HG03045 (cell line): ENCODE data around the gene MPI.
"Not testable (repeated sequence)": the region's sequence is repeated elsewhere in the genome, so short reads cannot be mapped to it uniquely, and the experiment has no call there.

Source experiments
- ATAC-seq: cut with Tn5 transposase; IDR thresholded peaks from one replicate; pipeline ENCODE4 v1.9.1; 2021; ENCODE audit warnings: mild to moderate bottlenecking, moderate library complexity; ENCODE audit not compliant: unreplicated experiment

The MPI gene

GRCh38 chr15:74928771-74929198, 38.9 kb downstream of the MPI start:
- ATAC-seq, result no peak

DNA sequence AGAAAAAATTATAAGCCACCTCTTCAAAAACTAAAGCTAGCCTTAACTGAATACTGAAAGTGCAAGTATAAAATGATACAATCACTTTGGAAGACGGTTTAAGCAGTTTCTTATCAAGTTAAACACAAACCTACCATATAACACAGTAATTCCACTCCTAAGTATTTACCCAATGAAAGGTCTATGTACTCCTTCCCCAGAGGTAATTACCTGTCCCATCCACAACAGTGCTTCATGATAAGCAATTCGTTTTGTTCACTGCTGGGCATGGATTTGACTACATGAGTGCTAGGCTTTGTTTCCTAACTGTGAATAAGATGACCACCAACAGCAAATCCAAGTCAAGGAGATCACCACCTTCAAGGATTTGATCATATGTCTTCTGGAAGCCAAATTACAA, 43.7 kb downstream of the MPI start:
- no peak for ATAC-seq

DNA sequence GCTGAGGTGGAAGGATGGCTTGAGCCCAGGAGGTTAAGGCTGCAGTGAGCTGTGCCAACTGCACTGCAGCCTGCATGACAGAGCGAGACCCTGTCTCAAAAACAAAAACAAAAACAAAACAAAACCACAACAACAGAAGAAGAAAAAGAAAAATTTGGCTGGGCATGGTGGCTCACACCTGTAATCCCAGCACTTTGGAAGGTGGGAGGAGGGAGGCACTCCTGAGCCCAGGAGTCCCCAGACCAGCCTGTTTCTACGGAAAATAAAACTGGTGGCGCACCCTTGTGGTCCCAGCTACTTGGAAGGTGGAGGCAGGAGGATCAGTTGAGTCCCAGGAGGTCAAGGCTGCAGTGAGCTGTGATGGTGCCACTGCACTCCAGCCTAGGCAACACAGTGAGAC, 45.4 kb downstream of the MPI start:
- ATAC-seq, result not testable (repeated sequence)

DNA sequence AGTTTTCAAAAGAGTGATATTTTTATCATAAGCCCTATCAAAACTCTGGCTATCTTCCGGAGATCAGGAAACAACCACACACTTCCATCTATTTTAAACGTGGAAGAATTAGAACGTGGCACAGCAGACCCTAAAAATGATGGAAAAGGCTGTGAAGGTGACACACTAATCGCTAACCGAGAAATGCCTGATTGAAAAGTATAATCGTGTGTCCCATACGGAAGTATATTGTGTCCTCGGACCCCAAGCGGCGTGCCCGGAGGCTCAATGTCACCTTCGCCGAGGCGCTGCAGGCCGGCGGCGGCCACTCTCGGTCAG, 47.4 kb downstream of the MPI start:
- no peak for ATAC-seq

DNA sequence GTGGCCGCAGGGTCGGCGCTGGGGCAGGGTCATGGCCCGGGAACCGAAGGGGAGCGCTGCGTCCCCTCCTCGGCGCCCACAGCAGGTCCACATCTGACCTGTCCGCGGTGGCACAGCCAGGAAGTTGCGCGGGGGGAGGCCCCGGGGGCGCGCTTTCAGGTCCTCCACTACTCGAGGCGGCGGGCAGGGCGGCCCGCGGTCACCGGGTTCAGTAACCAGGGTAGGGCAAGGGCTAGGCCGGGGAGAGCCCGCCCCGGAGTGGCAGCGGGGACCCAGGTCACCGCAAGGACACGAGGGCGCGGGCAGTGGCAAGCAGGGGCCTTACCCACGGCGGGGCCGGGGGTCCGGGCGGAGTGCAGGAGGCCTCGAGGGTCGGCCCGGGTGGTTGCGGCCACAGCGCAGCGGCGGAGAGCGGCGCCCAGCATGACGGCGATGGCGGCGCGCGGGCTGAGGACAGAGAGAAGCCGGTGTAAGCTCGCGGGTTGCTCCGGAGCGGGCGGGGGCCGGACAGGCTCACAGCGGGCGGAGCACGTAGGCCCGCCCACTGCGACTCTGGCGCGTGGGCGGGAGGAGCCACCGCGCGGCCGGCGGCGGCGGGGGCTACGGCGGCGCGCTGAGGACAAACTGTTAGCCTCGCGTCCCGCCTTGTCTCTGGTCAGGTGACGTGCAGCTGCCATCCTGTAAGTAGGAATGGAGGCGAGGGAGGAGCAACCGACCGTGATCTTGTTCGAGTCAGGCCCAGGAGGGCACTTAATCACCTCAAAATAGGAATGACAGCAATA, 47.9 kb downstream of the MPI start, which contains the start of gene COX5A:
TSS of gene COX5A (minus strand) at position 484 of the 782 bp plus-strand sequence. CDS start at position 425, 59 bp downstream.
- peak; percentile 86 for ATAC-seq

DNA sequence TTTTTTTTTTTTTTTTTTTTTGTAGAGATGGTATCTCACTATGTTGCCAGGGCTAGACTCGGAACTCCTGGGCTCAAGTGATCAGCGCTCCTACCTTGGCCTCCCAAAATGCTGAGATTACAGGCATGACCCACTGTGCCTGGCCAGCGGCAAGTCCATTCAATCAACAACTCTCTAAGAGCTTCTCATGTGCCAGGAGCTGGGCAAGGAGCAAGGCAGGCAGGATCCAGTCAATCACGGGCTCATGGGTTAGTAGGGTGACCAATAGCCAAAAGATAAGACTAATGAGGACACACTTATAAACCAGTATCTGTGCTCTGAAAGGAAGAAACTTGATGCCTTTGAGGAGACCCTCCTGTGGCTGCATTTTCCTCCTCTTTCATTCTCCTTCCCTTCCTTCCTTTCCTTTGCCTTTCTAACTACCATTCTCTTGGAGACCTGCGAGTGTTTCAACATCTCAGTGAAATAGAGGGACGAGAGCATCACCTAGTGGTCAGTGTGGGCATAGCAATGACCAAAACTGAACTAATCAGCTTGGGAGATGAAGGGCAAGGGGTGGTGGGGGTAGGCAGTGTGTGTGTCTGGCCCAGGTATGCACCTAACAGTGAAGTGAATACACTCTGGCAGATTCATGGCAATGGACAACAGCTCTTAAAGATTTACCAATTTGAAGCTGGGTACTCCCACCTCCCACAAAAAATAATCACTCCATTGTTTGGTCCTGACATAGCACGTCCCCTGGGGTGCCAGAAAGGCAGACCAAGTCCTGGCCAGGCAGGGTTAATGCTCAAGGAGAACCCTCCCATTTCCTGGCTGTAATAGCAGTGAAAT, 60.5 kb downstream of the MPI start:
- ATAC-seq, result no peak

DNA sequence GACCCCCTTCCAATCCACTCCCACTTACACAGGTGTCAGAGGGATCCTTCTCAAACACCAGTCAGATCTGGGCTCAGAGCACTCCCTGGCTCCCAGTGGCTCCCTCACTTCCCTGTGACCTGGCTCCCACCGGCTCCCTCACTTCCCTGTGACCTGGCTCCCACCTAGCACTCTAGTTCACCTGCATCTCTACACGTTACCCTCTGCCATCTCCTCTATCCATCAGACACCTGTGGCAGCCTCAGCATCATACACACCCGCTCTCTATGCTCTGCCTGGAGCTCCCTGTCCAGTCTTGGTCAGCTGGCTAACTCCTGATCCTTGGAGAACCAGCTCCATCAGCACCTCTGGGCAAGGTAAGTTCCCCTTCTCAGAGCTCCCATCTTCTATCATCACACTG, 61.2 kb downstream of the MPI start:
- no peak for ATAC-seq
